ENCODE results near the gene CRLF1. TPM values are rescaled to one million over a fixed set of nuclear protein-coding genes. Genes with fewer than 3 reads are reported as not detected.
A peak's percentile ranks its signal among the peaks of the same experiment; 100 is the strongest.

The CRLF1 gene
- total and polyA plus RNA-seq, 10 of the 15 experiments (the other 5 are each of a cell fraction or from before 2014, with no cell fraction given): 0.10 to 1.2 (median 0.49) TPM; not detected in 4

GRCh38 chr19:18543814-18544475 lies 62.7 kb downstream of the CRLF1 start (continued):
- no peak for TF ChIP-seq STAT1 (conservative IDR thresholded peaks at IDR 0.05)
- peak; percentile 39; the same call in 1 of the 2 replicates for TF ChIP-seq CREM (IDR thresholded peaks at IDR 0.05; ENCODE audit: low read depth)
- 0 out of 2 replicates have a peak, but pooled peaks have one; percentile 29 for TF ChIP-seq ELK1 (IDR thresholded peaks at IDR 0.05; ENCODE audit: low read depth, low read length)

Small RNAs within 50 kb of the gene (small RNA-seq; reads per million reads assigned to genes)
- gene RN7SL155P: not detected

Other genes starting within 250 kb of the CRLF1 start
Only the 7 nearest of the 14 such genes appear.
- gene FKBP8, start 63.2 kb downstream of the CRLF1 start, total RNA-seq (2014; rRNA removed): 157 and 192 TPM in 2 replicates
- 59.8 and 66.4 TPM in 2 replicates for gene FKBP8, start 63.2 kb downstream of the CRLF1 start, total RNA-seq (2014; rRNA removed; fragmentation: Illumina TruSeq; extraction: Trizol)
- gene FKBP8, start 63.2 kb downstream of the CRLF1 start, total RNA-seq (2021): 204 and 205 TPM in 2 replicates
- gene FKBP8, start 63.2 kb downstream of the CRLF1 start, polyA plus RNA-seq (2011; rRNA removed): 62.3 and 116 TPM in 2 replicates
- gene FKBP8, start 63.2 kb downstream of the CRLF1 start, polyA plus RNA-seq (2014; fragmentation: Illumina TruSeq; extraction: Trizol): 4.2 and 39.7 TPM in 2 replicates
- 1 to 10 TPM in 1 of 2 experiments, under 1 TPM in 1; 0.13 to 1.1 TPM for gene FKBP8, start 63.2 kb downstream of the CRLF1 start, polyA plus RNA-seq (2014; fragmentation: Nextera tagmentation; extraction: Ambion mirVana)
- gene FKBP8, start 63.2 kb downstream of the CRLF1 start, polyA plus RNA-seq (2014; rRNA removed): 143 and 172 TPM in 2 replicates
- 100 to 1,000 TPM in 1 of 2 experiments, 10 to 100 TPM in 1; 90.1 to 101 TPM for gene FKBP8, start 63.2 kb downstream of the CRLF1 start, polyA plus RNA-seq (2016; fragmentation: Nextera tagmentation; extraction: Ambion mirVana)
- 116 and 128 TPM in 2 replicates for gene KXD1, start 48.9 kb downstream of the CRLF1 start, total RNA-seq (2014; rRNA removed)
- gene KXD1, start 48.9 kb downstream of the CRLF1 start, total RNA-seq (2014; rRNA removed; fragmentation: Illumina TruSeq; extraction: Trizol): 75.5 and 82.0 TPM in 2 replicates
- gene KXD1, start 48.9 kb downstream of the CRLF1 start, total RNA-seq (2021): 109 and 111 TPM in 2 replicates
- gene KXD1, start 48.9 kb downstream of the CRLF1 start, polyA plus RNA-seq (2011; rRNA removed): 67.3 and 130 TPM in 2 replicates
- gene KXD1, start 48.9 kb downstream of the CRLF1 start, polyA plus RNA-seq (2014; fragmentation: Illumina TruSeq; extraction: Trizol): 91.4 and 151 TPM in 2 replicates
- 10 to 100 TPM; 27.5 to 44.9 TPM for gene KXD1, start 48.9 kb downstream of the CRLF1 start, polyA plus RNA-seq (2014; fragmentation: Nextera tagmentation; extraction: Ambion mirVana)
- gene KXD1, start 48.9 kb downstream of the CRLF1 start, polyA plus RNA-seq (2014; rRNA removed): 193 and 209 TPM in 2 replicates
- 100 to 1,000 TPM; 182 to 191 TPM for gene KXD1, start 48.9 kb downstream of the CRLF1 start, polyA plus RNA-seq (2016; fragmentation: Nextera tagmentation; extraction: Ambion mirVana)
- 1,493 and 1,661 TPM in 2 replicates for gene UBA52, start 34.9 kb downstream of the CRLF1 start, total RNA-seq (2014; rRNA removed)
- gene UBA52, start 34.9 kb downstream of the CRLF1 start, total RNA-seq (2014; rRNA removed; fragmentation: Illumina TruSeq; extraction: Trizol): 1,429 and 1,442 TPM in 2 replicates
- gene UBA52, start 34.9 kb downstream of the CRLF1 start, total RNA-seq (2021): 1,629 and 1,678 TPM in 2 replicates
- gene UBA52, start 34.9 kb downstream of the CRLF1 start, polyA plus RNA-seq (2011; rRNA removed): 910 and 1,613 TPM in 2 replicates
- 2,280 and 2,392 TPM in 2 replicates for gene UBA52, start 34.9 kb downstream of the CRLF1 start, polyA plus RNA-seq (2014; fragmentation: Illumina TruSeq; extraction: Trizol)
- gene UBA52, start 34.9 kb downstream of the CRLF1 start, polyA plus RNA-seq (2014; fragmentation: Nextera tagmentation; extraction: Ambion mirVana): 1,000 to 10,000 TPM; 2,192 to 2,288 TPM
- 2,186 and 2,597 TPM in 2 replicates for gene UBA52, start 34.9 kb downstream of the CRLF1 start, polyA plus RNA-seq (2014; rRNA removed)
- gene UBA52, start 34.9 kb downstream of the CRLF1 start, polyA plus RNA-seq (2016; fragmentation: Nextera tagmentation; extraction: Ambion mirVana): 1,000 to 10,000 TPM; 1,131 to 1,180 TPM
- gene REX1BD, start 18.0 kb downstream of the CRLF1 start, total RNA-seq (2014; rRNA removed): 49.7 and 57.8 TPM in 2 replicates
- 6.4 and 7.1 TPM in 2 replicates for gene REX1BD, start 18.0 kb downstream of the CRLF1 start, total RNA-seq (2014; rRNA removed; fragmentation: Illumina TruSeq; extraction: Trizol)
- 58.2 and 62.7 TPM in 2 replicates for gene REX1BD, start 18.0 kb downstream of the CRLF1 start, total RNA-seq (2021)
- gene REX1BD, start 18.0 kb downstream of the CRLF1 start, polyA plus RNA-seq (2011; rRNA removed): 7.8 and 12.1 TPM in 2 replicates
- gene REX1BD, start 18.0 kb downstream of the CRLF1 start, polyA plus RNA-seq (2014; fragmentation: Illumina TruSeq; extraction: Trizol): 1.8 and 3.1 TPM in 2 replicates
- gene REX1BD, start 18.0 kb downstream of the CRLF1 start, polyA plus RNA-seq (2014; fragmentation: Nextera tagmentation; extraction: Ambion mirVana): 1 to 10 TPM; 1.1 to 3.3 TPM
- gene REX1BD, start 18.0 kb downstream of the CRLF1 start, polyA plus RNA-seq (2014; rRNA removed): 64.4 and 84.2 TPM in 2 replicates
- 100 to 1,000 TPM in 1 of 2 experiments, 10 to 100 TPM in 1; 88.9 to 101 TPM for gene REX1BD, start 18.0 kb downstream of the CRLF1 start, polyA plus RNA-seq (2016; fragmentation: Nextera tagmentation; extraction: Ambion mirVana)
- 0.06 TPM in 1 of 2 replicates, not detected in the other for gene TMEM59L, start 6.1 kb upstream of the CRLF1 start, total RNA-seq (2014; rRNA removed)
- gene TMEM59L, start 6.1 kb upstream of the CRLF1 start, total RNA-seq (2014; rRNA removed; fragmentation: Illumina TruSeq; extraction: Trizol): not detected in 2 replicates
- not detected in 2 replicates for gene TMEM59L, start 6.1 kb upstream of the CRLF1 start, total RNA-seq (2021)
- gene TMEM59L, start 6.1 kb upstream of the CRLF1 start, polyA plus RNA-seq (2011; rRNA removed): not detected in 2 replicates
- gene TMEM59L, start 6.1 kb upstream of the CRLF1 start, polyA plus RNA-seq (2014; fragmentation: Illumina TruSeq; extraction: Trizol): not detected in 2 replicates
- not detected for gene TMEM59L, start 6.1 kb upstream of the CRLF1 start, polyA plus RNA-seq (2014; fragmentation: Nextera tagmentation; extraction: Ambion mirVana)
- not detected in 2 replicates for gene TMEM59L, start 6.1 kb upstream of the CRLF1 start, polyA plus RNA-seq (2014; rRNA removed)
- not detected for gene TMEM59L, start 6.1 kb upstream of the CRLF1 start, polyA plus RNA-seq (2016; fragmentation: Nextera tagmentation; extraction: Ambion mirVana)
- 3.6 and 5.6 TPM in 2 replicates for gene KLHL26, start 30.2 kb upstream of the CRLF1 start, total RNA-seq (2014; rRNA removed)
- gene KLHL26, start 30.2 kb upstream of the CRLF1 start, total RNA-seq (2014; rRNA removed; fragmentation: Illumina TruSeq; extraction: Trizol): 0.98 and 1.5 TPM in 2 replicates
- gene KLHL26, start 30.2 kb upstream of the CRLF1 start, total RNA-seq (2021): 12.9 and 14.6 TPM in 2 replicates
- 1.0 and 1.2 TPM in 2 replicates for gene KLHL26, start 30.2 kb upstream of the CRLF1 start, polyA plus RNA-seq (2011; rRNA removed)
- gene KLHL26, start 30.2 kb upstream of the CRLF1 start, polyA plus RNA-seq (2014; fragmentation: Illumina TruSeq; extraction: Trizol): 0.74 and 1.9 TPM in 2 replicates
- gene KLHL26, start 30.2 kb upstream of the CRLF1 start, polyA plus RNA-seq (2014; fragmentation: Nextera tagmentation; extraction: Ambion mirVana): under 1 TPM; 0.18 to 0.35 TPM
- 3.9 and 5.1 TPM in 2 replicates for gene KLHL26, start 30.2 kb upstream of the CRLF1 start, polyA plus RNA-seq (2014; rRNA removed)
- 1 to 10 TPM; 8.0 to 8.1 TPM for gene KLHL26, start 30.2 kb upstream of the CRLF1 start, polyA plus RNA-seq (2016; fragmentation: Nextera tagmentation; extraction: Ambion mirVana)
- 0.82 and 1.3 TPM in 2 replicates for gene CRTC1, start 76.9 kb upstream of the CRLF1 start, total RNA-seq (2014; rRNA removed)
- 0.28 and 0.31 TPM in 2 replicates for gene CRTC1, start 76.9 kb upstream of the CRLF1 start, total RNA-seq (2014; rRNA removed; fragmentation: Illumina TruSeq; extraction: Trizol)
- gene CRTC1, start 76.9 kb upstream of the CRLF1 start, total RNA-seq (2021): 3.5 and 4.6 TPM in 2 replicates
- gene CRTC1, start 76.9 kb upstream of the CRLF1 start, polyA plus RNA-seq (2011; rRNA removed): 0.37 and 0.50 TPM in 2 replicates
- 0.65 and 0.78 TPM in 2 replicates for gene CRTC1, start 76.9 kb upstream of the CRLF1 start, polyA plus RNA-seq (2014; fragmentation: Illumina TruSeq; extraction: Trizol)
- gene CRTC1, start 76.9 kb upstream of the CRLF1 start, polyA plus RNA-seq (2014; fragmentation: Nextera tagmentation; extraction: Ambion mirVana): under 1 TPM in 1 of 2 experiments, not detected in 1; 0.02 TPM
- gene CRTC1, start 76.9 kb upstream of the CRLF1 start, polyA plus RNA-seq (2014; rRNA removed): 2.5 and 2.6 TPM in 2 replicates
- 1 to 10 TPM; 1.1 TPM for gene CRTC1, start 76.9 kb upstream of the CRLF1 start, polyA plus RNA-seq (2016; fragmentation: Nextera tagmentation; extraction: Ambion mirVana)